ENCODE data around the gene ZNF79.

ZNF79 gene

DNA sequence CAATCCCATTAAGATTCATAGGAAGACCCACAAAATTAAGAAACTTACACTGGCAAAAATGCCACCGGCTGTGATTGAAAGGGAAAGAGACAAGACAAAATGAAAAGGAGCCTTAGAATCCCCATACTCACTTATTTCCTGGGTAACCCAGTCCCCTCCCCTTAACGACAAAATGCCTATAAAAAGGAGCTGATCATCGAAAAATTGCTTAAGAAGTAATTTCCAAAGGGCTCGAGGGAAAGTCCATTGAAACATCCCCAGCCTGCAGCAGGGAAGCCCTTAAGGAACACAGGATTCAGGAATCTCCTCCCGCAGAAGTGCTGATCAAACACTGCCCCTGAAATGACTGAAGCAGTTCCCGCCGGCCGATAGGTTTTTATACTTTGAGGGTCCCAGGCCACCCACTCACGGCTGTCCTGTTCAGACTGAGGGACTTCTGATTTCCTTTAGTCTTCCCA is 677 bp upstream of the ZNF79 start:
- no peak for DNase-seq (ENCODE audit: low read depth in 2 of 2, low spot score in 1 of 2)

DNA sequence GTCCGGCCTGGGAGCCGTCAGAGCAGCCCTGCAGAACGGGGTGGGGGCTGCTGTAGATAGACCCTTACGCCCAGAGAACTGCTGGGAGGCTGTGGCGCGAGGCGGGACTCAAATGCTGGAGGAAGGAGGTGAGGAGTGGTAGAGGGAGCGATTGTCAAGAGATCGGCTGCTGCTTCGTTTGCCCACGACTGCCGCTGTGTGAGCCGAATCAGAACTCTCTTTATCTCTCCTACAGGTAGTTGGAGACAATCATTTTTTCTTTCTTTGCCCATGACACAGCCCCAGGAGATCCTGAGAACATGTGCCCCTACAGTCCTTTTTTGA is 456 bp downstream of the ZNF79 start:
- no peak for DNase-seq (ENCODE audit: low read depth in 2 of 2, low spot score in 1 of 2)

DNA sequence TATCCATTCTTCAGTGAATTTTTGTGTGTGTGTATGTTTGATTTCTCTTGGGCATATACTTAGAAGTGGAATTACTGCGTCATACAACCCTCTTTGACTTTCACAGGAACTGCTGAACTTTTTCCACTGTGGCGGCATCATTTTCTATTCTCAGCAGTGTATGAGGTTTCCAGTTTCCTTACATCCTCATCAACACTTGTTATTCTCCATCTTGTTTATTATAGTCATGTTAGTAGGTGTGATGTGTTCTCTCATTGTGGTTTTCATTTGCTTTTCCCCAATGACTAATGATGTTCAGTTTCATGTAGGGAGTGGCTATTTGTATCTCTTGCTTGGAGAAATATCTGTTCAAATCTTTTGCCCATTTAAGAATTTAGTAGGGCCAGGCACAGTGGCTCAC is 2.6 kb downstream of the ZNF79 start:
- DNase-seq (ENCODE audit: low read depth in 2 of 2, low spot score in 1 of 2): no peak

DNA sequence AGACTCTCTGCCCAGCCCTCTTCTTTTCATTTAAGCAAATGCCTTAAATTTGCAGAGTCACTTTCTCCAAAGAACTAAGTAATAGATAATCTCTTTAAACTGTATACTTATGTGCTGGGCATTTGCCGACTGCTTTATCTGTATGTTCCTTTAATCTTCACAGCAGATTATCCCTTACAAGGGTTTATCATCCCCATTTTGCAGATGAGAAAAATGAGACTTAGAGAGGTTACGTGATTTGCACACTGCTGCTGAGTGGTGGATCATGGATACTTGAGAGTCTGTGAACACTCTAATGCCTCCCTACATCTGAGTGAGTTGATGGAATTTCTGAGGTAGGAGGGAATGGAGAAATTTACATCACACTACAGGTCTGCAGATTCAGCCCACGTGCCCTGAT is 4.2 kb downstream of the ZNF79 start:
- DNase-seq (ENCODE audit: low read depth in 2 of 2, low spot score in 1 of 2): no peak

DNA sequence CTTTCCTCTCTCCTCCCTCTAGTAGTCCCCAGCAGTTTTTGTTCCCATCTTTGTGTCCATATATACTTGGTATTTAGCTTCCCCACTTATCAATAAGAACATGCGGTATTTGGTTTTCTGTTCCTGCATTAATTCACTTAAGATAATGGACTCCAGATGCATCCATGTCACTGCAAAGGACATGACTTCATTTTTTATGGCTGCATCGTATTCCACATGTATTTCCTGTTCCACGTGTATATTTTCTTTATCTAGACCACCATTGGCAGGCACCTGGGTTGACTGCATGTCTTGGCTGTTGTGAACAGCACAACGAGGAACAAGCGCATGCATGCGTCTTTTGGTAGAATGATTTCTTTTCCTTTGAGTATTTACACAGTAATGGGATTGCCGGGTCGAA is 6.2 kb downstream of the ZNF79 start:
- no peak for DNase-seq (ENCODE audit: low read depth in 2 of 2, low spot score in 1 of 2)

DNA sequence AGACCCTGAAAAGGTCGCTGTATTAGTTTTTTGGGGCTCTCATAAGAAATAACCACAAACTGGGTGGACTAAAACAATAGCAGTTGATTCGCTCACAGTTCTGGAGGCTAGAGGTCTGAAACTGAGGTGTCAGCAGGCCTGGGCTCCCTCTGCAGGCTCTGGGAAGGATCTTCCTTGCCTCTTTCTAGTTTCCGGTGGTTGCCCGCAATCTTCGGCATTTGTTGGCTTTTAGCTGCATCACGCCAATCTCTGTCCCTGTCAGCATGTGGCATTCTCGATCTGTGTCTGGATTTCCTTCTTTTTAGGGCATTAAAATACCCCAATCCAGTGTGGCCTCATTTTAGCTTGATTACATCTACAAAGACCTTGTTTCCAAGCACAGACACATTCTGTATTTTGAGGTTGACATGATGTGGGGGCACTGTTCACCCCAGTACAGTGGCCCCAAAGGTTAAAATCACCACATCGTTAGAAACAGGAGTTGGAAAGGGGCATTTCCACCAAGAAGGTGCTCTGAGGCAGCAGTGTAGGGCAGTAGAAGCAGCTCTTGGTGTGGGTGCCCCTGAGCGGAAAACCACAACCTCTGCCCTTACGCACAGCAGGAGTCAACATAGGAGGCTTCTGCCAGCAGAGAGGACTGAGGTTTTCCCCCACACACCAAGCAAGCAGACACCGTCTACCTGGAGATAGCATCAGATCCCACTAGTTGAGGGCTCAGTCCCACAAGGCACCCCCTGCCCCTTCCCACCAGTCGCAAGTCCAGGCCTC is 13.5 kb downstream of the ZNF79 start:
- no peak for DNase-seq (ENCODE audit: low read depth in 2 of 2, low spot score in 1 of 2)

DNA sequence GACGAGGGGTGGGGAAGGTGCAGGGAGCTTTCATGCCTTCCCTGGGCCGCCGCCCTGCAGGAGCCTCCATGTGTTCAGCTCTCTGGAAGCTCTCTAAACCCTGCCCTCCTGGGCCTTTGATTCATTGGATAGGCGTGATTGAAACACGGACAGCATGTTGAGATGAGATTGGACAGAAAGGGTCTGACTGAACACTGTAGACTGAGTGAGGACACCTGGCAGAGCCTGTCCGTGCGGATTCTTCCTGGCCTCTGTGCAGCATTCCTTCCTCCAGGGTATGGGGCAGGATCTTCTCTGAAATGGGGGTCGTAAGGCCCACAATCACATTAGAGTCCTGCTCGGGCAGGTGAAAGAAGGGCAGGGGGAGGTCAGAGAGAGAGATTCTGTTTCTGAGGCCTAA is 14.2 kb downstream of the ZNF79 start:
- no peak for DNase-seq (ENCODE audit: low read depth in 2 of 2, low spot score in 1 of 2)

DNA sequence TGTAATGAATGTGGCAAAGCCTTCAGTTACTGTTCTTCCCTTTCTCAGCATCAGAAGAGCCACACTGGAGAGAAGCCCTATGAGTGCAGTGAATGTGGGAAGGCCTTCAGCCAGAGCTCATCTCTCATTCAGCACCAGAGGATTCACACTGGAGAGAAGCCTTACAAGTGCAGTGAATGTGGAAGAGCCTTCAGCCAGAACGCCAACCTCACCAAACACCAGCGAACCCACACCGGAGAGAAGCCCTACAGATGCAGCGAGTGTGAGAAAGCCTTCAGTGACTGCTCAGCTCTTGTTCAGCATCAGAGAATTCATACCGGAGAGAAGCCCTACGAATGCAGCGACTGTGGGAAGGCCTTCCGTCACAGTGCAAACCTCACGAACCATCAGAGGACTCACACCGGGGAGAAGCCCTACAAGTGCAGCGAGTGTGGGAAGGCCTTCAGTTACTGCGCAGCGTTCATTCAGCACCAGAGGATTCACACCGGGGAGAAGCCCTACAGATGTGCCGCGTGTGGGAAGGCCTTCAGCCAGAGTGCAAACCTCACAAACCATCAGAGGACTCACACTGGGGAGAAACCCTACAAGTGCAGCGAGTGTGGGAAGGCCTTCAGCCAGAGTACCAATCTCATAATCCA is 20.2 kb downstream of the ZNF79 start:
- no peak for DNase-seq (ENCODE audit: low read depth in 2 of 2, low spot score in 1 of 2)

DNA sequence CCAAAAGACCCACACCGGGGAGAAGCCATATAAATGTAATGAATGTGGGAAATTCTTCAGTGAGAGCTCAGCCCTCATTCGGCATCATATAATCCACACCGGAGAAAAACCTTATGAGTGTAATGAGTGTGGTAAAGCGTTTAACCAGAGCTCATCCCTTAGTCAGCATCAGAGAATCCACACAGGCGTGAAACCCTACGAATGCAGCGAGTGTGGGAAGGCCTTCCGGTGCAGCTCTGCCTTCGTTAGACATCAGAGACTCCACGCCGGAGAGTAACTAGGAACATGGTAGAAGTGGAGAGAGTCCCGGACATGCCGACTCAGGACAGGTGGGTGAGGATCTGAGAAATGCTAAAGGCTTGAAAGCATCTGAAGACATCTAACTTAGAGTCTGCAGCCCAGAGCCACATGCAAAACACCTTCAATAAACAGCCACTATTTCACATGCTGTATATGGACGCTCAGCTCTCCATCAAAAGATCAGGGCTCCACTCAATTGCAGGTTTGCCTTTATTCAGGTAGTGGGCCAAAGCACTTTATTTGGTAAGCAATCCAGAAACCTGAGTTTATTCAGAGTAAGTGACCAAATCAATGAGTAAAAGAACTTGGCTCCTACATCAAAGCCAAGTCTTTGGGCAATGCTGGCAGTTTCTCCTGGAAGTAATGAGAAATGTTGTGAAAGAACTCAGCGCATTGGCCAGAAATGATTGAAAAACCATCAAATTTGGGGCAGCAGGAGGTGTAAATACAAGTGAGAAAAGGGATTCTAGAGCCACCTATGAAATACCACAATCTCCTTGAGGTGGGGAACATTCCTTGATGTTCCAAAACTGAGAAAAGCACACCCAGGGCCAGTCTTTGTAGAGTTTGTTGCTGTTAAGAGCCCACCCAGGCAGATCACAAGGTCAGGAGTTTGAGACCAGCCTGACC is 21.0 kb downstream of the ZNF79 start:
- DNase-seq (ENCODE audit: low read depth in 2 of 2, low spot score in 1 of 2): no peak

DNA sequence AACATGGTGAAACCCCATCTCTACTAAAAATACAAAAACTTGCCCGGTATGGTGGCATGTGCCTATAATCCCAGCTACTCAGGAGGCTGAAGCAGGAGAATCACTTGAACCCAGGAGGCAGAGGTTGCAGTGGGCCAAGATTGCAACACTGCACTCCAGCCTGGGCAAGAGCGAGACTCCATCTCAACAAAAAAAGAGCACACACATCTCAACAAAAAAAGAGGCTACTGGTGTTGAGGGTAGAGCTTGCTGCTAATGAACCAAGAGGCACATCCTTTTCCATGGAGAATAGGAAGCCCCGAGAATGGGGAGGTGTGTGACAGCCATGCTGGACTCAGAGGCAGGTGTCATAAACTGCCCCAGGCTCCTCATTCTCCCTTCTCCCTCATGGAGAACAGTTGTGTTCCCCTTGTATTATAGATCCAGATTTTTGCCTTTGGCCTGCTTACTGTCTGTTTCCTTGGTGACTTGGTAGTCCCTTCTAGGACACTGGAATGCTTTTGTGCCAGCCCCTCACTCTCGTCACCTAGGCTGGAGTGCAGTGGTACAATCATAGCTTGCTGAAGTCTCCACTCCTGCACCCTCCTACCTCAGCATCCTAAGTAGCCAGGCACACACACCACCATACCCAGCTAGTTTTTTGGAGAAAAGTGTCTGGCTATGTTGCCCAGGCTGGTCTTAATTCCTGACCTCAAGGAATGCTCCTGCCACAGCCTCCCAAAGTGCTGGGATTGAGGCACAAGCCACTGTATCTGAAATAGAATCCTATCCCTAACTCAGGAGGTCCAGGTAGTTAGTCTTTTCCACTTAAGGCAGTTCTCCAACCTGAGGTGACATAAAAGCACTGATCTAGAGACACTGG is 21.9 kb downstream of the ZNF79 start:
- no peak for DNase-seq (ENCODE audit: low read depth in 2 of 2, low spot score in 1 of 2)

DNA sequence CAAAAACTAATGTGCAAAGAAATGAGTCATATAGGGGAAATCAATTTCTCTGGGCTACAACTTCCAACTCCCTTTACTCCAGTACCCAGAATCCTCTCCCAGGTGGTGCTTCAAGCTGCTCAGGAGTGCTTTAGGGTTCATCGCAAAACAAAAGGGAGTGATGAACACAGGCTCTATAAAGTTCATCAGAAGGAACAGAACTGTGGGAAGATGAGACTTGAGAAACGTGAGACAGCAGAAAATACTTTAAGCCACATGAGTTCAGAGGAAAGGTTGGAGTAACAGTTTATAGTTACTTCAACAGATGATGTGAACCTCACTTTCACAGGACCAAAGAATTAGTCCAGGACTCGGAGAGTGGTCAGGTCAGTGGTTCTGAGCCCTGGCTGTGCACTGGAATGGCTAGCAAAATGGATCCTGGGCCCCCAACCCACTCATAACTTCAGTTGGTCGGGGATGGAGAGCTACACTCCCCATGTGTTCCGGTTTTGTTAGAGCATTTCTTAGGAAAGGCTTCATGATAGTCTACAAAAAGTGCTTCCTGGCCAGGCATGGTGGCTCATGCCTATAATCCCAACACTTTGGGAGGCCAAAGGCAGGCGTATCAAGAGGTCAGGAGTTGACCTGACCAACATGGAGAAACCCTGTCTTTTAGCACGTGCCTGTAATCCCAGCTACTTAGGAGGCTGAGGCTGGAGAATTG is 22.7 kb downstream of the ZNF79 start:
- no peak for DNase-seq (ENCODE audit: low read depth in 2 of 2, low spot score in 1 of 2)

DNA sequence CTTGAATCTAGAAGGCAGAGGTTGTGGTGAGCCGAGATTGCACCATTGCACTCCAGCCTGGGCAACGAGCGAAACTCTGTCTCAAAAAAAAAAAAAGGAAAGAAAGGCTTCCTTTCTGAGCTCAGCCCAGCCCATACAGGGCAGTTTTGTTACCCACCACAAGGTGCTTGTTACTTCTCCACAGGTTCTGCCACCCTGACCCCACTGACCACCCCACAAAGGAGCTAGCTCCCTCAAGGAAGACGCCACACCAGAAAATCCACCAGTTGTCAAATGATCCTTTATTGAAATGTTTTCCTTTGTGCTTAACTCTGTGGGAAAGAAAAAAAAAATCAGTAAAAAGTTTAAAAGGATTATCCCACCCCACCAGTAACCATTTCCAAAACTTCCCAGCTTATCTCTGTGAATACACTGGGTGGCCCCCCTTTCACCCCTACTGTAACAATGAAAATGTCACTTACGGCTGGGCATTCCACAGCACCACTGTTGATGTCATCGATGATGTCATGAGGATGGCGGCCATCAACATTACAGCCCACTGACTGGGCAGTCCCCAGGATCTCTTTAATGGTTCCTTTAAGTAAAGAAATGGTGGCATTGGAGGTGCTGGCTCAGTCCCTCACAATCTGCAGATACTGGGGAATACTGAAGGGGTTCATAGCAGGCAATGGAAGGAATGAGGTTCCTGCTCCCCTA is 23.4 kb downstream of the ZNF79 start:
- no peak for DNase-seq (ENCODE audit: low read depth in 2 of 2, low spot score in 1 of 2)

DNA sequence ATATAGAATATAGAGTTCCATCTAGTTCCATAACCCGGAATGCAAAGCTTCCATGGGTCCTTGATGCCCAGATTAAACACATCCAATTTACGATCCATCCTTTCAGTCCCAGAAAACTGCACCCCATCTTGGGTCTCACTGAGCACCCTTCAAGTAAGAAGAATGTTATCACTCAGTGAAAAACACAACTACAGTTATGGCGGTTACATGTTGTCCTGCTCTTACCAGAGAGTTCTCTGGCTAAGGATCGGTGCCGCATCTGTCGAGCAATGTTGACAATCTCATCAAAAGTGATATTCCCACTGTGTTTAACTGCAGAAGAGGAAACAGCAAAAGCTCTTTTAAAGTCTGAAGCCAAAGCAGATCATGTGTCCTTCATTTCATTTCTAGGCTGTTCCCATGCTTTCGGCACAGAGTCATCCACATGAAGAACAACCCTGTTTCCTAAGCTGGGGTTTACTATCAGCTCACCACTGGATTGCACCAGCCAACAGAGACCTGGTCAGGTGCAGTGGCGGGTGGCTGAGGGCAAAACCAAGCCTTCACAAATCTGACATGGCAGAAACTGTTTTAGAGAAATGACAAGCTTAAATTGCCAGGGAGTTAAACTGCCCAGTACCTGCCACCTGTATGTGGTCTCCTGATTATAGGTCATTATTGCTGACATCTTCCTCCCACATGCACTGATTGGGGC is 24.1 kb downstream of the ZNF79 start:
- no peak for DNase-seq (ENCODE audit: low read depth in 2 of 2, low spot score in 1 of 2)

DNA sequence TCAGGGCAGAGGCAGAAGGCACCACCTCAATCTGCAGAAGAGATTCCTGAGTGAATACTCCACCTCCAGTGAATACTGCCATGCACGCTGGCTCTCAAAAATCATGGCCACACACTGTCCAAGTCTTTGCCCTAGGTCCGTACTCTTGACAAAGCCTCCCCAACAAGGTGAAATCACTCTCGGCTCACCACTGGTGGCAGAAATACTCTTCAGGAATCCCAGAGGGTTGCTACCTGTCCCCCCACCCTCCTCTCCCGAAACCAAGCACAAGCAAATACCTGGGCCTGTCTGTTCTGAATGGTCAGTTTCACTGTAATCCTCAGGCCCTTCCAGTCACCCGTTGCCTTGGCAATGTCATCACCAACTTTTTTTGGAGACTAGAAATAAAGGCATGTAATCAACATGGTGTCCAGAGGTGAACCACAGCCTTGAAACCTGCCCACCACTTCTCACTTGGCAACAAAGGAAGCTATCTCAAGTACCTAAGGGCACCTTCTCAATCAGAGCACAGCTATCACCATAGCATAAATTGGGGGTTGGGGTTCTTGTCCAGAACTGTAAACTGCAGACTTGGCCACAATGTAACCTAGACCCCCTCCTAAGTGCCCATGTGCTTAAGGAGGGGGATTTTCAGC is 25.3 kb downstream of the ZNF79 start:
- DNase-seq (ENCODE audit: low read depth in 2 of 2, low spot score in 1 of 2): no peak

DNA sequence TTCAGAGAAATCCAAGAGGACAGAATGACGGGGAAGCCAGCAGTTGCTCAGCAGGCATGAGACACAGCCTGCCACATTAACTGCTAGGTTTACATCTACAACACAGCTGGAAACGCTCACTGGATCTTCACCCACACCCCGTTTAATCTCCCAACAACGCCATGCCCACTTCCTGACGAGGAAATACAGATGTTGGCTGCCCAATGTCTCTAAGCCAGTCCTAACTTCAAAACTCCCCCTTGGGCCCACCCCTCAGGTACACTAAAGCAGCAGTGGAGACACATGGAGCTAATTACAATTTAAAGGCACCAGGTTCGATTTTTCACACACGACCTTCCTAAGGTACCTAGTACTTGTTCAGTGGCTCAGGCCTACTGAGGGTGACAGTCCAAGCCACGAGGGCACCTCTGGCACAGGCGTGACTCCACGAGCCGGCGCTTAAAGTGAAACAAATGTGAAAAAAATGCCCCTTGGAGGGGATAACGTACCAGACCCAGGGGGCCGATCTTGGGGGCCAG is 26.1 kb downstream of the ZNF79 start:
- DNase-seq (ENCODE audit: low read depth in 2 of 2, low spot score in 1 of 2): no peak

DNA sequence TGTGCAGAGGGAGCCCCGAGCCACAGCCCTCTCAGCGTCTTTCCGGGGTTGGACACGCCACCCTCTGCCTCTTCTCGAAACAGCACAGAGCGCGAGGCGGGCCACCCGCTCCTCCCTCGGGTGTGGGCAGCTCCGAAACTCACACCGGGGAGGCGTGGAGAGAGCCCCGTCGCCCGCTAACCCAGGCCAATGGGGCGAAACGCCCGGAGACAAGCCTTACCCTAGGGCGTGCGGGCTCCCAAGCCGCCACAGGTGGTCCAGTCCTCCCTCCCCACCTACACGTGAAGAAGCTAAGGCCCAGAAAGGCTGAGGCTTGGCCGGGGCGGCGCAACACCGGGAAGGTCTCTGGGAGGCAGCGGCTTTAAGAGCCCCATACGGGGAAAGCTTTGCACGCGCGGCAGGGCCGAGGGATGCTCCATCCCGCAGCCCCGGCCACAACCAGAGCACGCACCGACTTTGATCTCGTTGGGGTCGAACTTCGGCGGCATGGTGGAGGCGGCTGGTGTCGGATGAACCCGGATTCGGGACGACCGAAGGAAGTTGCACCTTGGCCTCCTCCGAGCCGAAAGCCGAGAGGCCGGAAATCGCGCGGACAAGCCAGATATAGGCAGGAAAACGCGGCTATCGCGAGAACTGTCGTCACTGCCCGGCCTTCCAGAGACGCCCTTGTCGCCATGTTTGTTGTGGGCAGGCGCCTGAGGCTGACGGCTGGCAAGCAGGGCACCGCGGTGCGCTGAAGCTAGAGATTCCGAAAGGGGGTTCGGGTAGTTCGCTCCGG is 26.8 kb downstream of the ZNF79 start, which contains the start of the genes LRSAM1 and RPL12:
LRSAM1 (plus strand) TSS at position 681 of the 778 bp plus-strand sequence. CDS start 3,018 bp downstream, outside the sequence.
RPL12 (minus strand) TSS at position 577 of the 778 bp plus-strand sequence; CDS start at position 488, 89 bp downstream.
- peak; percentile 98 to 99 for DNase-seq (ENCODE audit: low read depth in 2 of 2, low spot score in 1 of 2)

DNA sequence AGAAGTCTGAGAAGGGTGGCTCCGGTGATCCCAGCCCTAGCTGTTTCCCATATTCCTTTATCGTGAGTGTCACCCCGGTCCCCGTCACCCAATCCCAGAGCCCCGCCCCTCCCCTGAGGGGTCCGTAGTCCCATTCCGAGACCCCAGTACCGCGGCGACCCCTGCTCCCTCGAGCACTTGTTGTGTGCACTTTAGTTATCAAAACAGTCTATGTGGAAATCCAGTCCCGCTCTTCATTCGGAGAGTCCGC is 27.4 kb downstream of the ZNF79 start:
- no peak for DNase-seq (ENCODE audit: low read depth in 2 of 2, low spot score in 1 of 2)

Data from stimulated activated CD8-positive, alpha-beta memory T cell treated with anti-CD3 and anti-CD28 coated beads, Interleukin-4, amount 100 ng/mL, for 1 hour (primary cell).